HG02798 (cell line): Measurements from ENCODE around the gene VEGFA.
"Not testable (repeated sequence)": the region's sequence is repeated elsewhere in the genome, so short reads cannot be mapped to it uniquely, and the experiment has no call there.

Experiments
- ATAC-seq: cut with Tn5 transposase; IDR thresholded peaks from one replicate; pipeline ENCODE4 v1.9.1; 2021; ENCODE audit warnings: mild to moderate bottlenecking; ENCODE audit not compliant: unreplicated experiment, poor library complexity

Gene VEGFA

GRCh38 chr6:43814111-43814510 is 44.1 kb downstream of the VEGFA start:
- no peak for ATAC-seq

DNA sequence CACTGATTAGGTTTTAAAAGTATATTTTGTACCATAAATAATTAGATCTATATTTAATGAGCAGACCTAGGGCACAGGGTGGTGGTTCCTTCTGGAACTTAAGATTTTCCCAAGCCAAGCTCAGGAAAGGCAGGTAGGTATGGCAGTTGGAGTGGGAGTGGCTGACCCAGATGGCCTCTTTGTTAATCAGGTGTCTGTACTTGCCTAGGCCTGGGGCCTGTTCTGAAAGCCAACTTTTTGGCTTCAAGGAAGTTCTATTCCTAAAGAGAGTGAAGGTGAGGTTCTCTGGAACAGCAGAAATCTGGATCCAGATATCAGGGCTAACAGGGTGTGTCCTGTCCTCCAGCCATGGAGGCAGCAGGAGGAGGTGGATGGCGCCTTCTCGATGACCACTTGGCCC is 44.9 kb downstream of the VEGFA start:
- no peak for ATAC-seq

- ATAC-seq, result no peak
These were observed 47.2 kb downstream of the VEGFA start for GRCh38 chr6:43817192-43817591.

- ATAC-seq, result not testable (repeated sequence)
These were observed 49.0 kb downstream of the VEGFA start for GRCh38 chr6:43818973-43819372.

- ATAC-seq, result no peak
These were observed 49.9 kb downstream of the VEGFA start for GRCh38 chr6:43819958-43820357.

DNA sequence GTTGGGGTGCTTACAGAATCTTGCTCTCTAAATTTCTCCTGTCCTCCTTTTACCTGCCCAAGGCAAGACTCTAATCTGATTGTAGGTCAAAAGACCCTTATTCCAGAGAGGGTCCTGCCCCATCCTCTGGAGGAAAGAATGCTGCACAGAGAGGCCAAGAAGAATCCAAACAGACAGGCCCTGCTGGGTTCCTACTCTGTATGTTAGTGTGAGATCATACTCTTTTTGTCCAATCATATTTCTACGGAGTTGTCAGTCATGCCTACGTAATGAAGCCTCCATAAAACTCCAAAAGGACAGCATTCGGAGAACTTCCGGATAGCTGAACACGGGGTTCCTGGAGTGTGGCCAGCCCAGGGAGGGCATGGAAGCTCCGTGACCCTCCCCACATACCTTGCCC is 50.5 kb downstream of the VEGFA start:
- no peak for ATAC-seq

GRCh38 chr6:43821101-43821886 is 51.3 kb downstream of the VEGFA start:
- ATAC-seq, result no peak

GRCh38 chr6:43823390-43823789 is 53.4 kb downstream of the VEGFA start:
- no peak for ATAC-seq

DNA sequence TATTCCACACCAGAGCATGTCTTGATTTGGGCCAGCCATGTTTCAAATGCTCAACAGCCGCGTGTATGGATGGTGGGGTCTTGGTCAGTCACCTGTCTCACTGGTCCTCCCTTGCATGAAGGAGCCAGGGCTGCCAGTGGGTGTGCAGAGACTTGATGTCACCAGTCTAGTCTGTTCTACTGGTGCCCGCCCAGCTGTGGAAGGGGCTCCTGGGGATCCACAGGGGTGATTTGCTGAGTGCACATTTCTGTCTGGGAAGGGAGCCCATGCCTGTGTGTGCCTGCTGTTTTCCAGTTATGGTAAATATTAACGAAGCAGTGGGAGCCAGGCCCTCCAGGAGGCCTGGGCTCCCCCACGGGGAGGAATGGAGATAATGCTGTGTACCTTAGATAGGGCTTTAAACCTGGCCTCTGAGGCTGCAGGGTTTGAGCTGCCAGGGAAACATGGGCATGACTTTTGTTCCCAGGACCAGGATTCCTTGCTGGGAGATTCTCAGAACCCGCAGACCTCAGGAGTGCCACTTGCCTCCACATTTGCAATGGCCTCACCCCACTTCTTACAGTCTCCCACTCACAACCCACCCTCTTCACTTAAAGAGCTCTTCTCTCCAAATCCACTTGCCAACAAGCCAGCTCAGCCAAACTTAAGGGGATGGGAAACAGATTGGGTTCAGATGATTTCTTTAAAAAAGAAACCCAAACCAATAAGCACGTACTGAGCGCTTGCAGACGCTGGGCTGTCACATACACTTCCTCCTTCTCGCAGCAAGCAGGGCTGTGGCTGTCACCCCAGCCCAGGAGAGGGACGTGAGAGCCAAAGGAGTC is 54.1 kb downstream of the VEGFA start:
- ATAC-seq, result no peak

DNA sequence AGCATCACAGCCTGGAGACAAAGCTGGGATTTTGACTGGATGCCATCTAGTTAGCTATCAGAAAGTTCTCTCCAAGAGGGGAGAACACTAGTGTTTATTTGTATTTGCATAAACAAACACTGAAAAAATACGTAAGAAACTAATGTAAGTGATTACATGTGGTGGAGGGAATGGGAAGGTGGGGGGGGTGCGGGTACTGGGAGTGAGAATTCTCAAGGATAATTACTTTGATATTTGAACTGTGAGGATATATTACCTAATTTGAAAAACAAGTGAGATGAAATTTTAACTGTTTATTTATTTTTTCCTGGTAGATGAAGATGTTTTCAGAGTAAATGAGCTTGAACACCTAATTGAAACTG is 54.7 kb downstream of the VEGFA start:
- ATAC-seq, result no peak

GRCh38 chr6:43825187-43826115 is 55.4 kb downstream of the VEGFA start:
- ATAC-seq, result no peak

- no peak for ATAC-seq
These were observed 56.7 kb downstream of the VEGFA start for GRCh38 chr6:43826730-43827129.

GRCh38 chr6:43827898-43828297 is 57.9 kb downstream of the VEGFA start:
- ATAC-seq, result no peak

DNA sequence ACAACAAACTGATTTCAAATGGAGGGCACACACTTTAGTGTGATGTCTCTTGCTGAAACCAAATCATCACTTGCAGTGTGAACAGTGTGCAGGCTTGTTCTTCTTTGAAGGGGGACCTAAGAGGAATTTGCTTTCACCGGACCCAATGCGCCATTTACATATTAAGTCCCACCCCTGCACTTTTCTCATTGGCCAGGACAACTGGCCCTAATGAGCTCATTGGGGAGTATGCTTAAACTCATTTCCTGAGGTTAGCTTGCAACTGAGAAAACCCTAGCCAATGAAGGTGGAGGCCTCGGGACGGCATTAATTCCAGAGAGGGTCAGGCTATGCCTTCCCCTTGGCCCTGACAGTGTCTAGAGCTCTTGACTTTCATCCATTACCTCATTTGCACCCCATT is 58.7 kb downstream of the VEGFA start:
- no peak for ATAC-seq

DNA sequence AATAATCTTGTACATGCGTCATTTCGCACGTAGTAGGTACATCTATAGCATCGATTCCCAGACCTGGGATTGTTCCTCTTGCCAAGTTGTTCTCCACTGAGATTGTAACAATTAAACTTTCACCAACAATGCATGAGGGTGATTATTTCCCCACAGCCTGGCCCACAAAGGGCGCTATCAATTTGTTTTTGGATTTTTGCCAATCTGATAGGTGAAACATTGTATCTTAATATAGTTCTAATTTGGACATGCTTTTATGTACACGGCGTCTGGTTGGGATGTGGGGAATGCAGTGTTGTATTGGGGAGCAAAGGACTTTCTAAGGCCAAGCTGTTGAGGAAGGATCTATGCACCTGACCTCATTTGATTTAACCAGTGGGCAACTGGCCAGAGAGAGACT is 59.5 kb downstream of the VEGFA start:
- no peak for ATAC-seq

DNA sequence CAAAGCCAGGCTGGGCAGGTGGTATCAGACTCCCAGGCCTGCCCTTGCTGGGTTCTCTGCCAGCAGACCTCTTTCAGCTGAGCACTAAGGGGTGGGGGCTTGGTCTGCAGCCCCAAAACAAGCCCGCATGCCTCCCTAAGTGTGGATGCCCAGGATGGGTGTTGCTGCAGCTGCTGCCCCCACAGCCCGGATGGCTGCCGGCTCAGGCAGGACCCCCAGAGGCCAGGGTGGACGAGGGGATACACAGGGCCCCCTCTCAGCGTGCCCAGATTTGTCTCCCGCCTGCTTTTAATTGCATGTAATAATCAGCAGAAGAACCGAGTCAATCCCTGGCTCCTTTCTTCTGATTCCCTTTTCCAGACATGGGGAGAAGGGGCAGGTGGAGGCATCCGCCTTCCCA is 60.8 kb downstream of the VEGFA start:
- no peak for ATAC-seq

GRCh38 chr6:43831191-43831590 is 61.2 kb downstream of the VEGFA start:
- no peak for ATAC-seq

DNA sequence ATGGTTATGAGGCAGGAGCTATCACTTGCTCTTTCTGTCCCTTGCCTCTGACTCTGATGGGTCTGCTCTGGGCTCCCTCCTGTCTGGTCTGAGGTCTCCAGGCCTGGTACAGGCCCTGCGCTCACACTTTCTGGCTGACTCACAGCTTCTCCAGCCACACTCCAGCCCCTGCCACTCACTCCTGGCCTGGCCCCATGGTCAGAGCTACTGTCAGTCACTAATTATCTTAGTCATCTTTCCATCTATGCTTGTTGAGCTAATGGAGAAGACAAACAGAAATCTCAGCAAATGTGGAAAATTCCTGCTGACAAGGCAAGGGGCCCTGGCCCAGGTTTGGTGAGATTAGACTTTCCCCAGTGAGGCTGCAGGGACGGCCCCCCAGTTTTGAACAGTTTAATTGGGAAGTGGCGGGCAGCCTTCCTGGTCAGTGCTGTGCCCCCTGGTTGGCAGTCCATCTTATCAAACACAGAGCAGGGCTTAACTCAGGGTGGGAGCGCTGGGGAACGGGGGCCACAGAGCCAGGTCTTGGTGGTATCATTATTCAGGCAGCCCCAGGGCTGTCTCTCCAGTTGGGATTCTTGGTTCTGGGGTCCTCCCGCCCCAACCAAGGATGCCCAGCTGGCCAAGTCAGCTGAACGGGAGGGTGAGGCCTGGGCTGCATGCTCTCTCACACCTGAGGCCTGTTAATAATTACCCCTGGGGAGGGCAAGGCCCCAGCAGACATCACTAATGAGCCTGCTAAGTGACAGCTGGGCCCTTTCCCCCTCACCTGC is 63.4 kb downstream of the VEGFA start:
- no peak for ATAC-seq

GRCh38 chr6:43833996-43834390 is 64.0 kb downstream of the VEGFA start:
- ATAC-seq, result no peak
